ENCODE data around the gene RAB9A. TPM values are rescaled to one million over a fixed set of nuclear protein-coding genes. Genes with fewer than 3 reads are reported as not detected.
A peak's percentile ranks its signal among the peaks of the same experiment; 100 is the strongest.

RAB9A gene
- total RNA-seq, 2 experiments from 2014 or later = 11.7 to 14.1 TPM

DNA sequence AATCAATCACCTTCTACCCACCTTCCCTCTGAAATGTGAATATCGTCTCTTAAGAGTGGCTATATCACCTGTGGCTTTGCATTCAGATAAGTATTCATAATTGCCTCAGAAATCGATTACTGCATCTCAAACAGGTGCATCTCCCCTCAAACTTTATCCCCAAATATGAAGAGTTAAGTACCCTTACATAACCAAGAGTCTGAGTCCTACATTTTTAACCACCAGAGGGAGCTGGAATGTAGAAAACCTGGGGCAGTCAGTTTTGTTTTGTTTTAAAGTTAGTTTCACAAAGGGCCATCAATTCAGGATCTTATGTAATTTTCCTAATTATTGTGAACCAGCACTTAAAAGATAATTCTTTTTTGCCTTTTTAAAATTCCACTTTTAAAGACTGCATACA lies 30.3 kb upstream of the RAB9A start:
- ChIA-PET CTCF (ENCODE audit: unreplicated experiment) (no interaction called here), POLR2A (interaction anchor here (1.2 kb wide), 1 partner anchor 30 kb away, joined by 4 read pairs; the partner anchor contains the start of gene RAB9A)
- Histone ChIP-seq H3K9me2 (ENCODE audit: insufficient read depth, low read length) (no peaks in the 10 kb centered on the region), H3K9me3 (ENCODE audit: low read length) (no peaks in the 10 kb centered on the region), H4K20me1 (ENCODE audit: insufficient read depth, low read length) (no peaks in the 10 kb centered on the region), H2AFZ (ENCODE audit: low read length) (peak overlapping the region; percentile 98), H3K4me2 (ENCODE audit: low read length) (peak overlapping the region; percentile 77), H3K36me3 (ENCODE audit: insufficient read depth, low read length) (peaks cover 17% of the 10 kb centered on the region), H3K4me1 (ENCODE audit: insufficient read depth, low read length, poor library complexity, severe bottlenecking) (peaks cover 20% of the 10 kb centered on the region), H3K4me3 (ENCODE audit: low read depth, low read length, poor library complexity, severe bottlenecking) (peak overlapping the region; percentile 44), H3K27ac (ENCODE audit: low read depth, low read length, poor library complexity, severe bottlenecking) (peak overlapping the region; percentile 40), H3K79me2 (ENCODE audit: insufficient read depth, low read depth, low read length) (peaks cover 12% of the 10 kb centered on the region; the same call in 1 of the 2 replicates)
- TF ChIP-seq EZH2phosphoT487 (IDR thresholded peaks at IDR 0.05; ENCODE audit: borderline replicate concordance, low read depth, low read length) = no peak
- TF ChIP-seq, protein P1, sequence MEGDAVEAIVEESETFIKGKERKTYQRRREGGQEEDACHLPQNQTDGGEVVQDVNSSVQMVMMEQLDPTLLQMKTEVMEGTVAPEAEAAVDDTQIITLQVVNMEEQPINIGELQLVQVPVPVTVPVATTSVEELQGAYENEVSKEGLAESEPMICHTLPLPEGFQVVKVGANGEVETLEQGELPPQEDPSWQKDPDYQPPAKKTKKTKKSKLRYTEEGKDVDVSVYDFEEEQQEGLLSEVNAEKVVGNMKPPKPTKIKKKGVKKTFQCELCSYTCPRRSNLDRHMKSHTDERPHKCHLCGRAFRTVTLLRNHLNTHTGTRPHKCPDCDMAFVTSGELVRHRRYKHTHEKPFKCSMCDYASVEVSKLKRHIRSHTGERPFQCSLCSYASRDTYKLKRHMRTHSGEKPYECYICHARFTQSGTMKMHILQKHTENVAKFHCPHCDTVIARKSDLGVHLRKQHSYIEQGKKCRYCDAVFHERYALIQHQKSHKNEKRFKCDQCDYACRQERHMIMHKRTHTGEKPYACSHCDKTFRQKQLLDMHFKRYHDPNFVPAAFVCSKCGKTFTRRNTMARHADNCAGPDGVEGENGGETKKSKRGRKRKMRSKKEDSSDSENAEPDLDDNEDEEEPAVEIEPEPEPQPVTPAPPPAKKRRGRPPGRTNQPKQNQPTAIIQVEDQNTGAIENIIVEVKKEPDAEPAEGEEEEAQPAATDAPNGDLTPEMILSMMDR (conservative IDR thresholded peaks at IDR 0.05; ENCODE audit: low read length) = peak; percentile 85
- intact Hi-C loops (cut with micrococcal nuclease; ENCODE audit: unreplicated experiment) = loop anchor here (1.0 to 5.0 kb wide), 4 partner anchors 32 to 374 kb away; no protein-coding TSS in a partner anchor
- peak; percentile 65 for DNase-seq (ENCODE audit: low spot score)
- no TSS peak for BruUV-seq (replicated peaks)

DNA sequence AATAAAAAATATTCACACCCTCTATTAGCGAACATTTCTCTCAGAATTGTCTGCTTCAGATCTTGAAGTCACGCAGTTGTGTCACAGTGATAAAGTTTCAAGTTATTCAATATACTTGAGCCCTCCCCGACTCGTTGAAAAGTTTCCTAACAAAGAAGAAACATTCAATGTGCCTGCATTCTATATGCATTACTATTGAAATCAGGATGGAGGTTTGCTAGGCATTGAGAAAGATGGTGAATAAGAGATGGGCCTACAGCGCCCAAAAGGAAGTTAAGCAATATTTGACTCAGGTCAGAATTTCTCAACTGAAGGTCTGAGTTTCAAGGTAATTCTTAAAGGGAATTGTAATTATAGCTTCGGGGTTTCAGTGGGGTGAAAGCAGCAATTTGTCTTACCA lies 29.9 kb upstream of the RAB9A start:
- intact Hi-C loops (cut with micrococcal nuclease; ENCODE audit: unreplicated experiment) = loop anchor here (1.0 to 5.0 kb wide), 3 partner anchors 32 to 373 kb away; no protein-coding TSS in a partner anchor

More for the DNA sequence above, 29.9 kb upstream of the RAB9A start:
- ChIA-PET CTCF (ENCODE audit: unreplicated experiment) (no interaction called here), POLR2A (interaction anchor here (1.2 kb wide), 1 partner anchor 29 kb away, joined by 4 read pairs; the partner anchor contains the start of gene RAB9A)
- no peaks in the 10 kb centered on the region for H3K9me3 ChIP-seq (ENCODE audit: low read length)
- DNase-seq (ENCODE audit: low spot score) = peak; percentile 7
- peak overlapping the region; percentile 77 for H3K4me2 ChIP-seq (ENCODE audit: low read length)
- peak overlapping the region; percentile 44 for H3K4me3 ChIP-seq (ENCODE audit: low read depth, low read length, poor library complexity, severe bottlenecking)
- H3K79me2 ChIP-seq (ENCODE audit: insufficient read depth, low read depth, low read length) = peaks cover 7% of the 10 kb centered on the region; the same call in 1 of the 2 replicates
- H4K20me1 ChIP-seq (ENCODE audit: insufficient read depth, low read length) = no peaks in the 10 kb centered on the region
- TF ChIP-seq EZH2phosphoT487 (IDR thresholded peaks at IDR 0.05; ENCODE audit: borderline replicate concordance, low read depth, low read length) = no peak
- TF ChIP-seq, protein P1 (conservative IDR thresholded peaks at IDR 0.05; ENCODE audit: low read length) = no peak
- H3K27ac ChIP-seq (ENCODE audit: low read depth, low read length, poor library complexity, severe bottlenecking) = peak overlapping the region; percentile 40
- no peaks in the 10 kb centered on the region for H3K9me2 ChIP-seq (ENCODE audit: insufficient read depth, low read length)
- H2AFZ ChIP-seq (ENCODE audit: low read length) = peak overlapping the region; percentile 98
- H3K4me1 ChIP-seq (ENCODE audit: insufficient read depth, low read length, poor library complexity, severe bottlenecking) = peaks cover 16% of the 10 kb centered on the region
- H3K36me3 ChIP-seq (ENCODE audit: insufficient read depth, low read length) = peaks cover 17% of the 10 kb centered on the region
- no TSS peak for BruUV-seq (replicated peaks)

All from OCI-LY7 (cell line).